HG03558 (cell line): ENCODE measurements around the gene AUTS2.

Source experiments
- ATAC-seq: cut with Tn5 transposase; IDR thresholded peaks from one replicate; pipeline ENCODE4 v1.9.1; 2021; ENCODE audit warnings: moderate number of reproducible peaks; ENCODE audit not compliant: unreplicated experiment; ENCODE audit errors: extremely low read depth

AUTS2 gene

DNA sequence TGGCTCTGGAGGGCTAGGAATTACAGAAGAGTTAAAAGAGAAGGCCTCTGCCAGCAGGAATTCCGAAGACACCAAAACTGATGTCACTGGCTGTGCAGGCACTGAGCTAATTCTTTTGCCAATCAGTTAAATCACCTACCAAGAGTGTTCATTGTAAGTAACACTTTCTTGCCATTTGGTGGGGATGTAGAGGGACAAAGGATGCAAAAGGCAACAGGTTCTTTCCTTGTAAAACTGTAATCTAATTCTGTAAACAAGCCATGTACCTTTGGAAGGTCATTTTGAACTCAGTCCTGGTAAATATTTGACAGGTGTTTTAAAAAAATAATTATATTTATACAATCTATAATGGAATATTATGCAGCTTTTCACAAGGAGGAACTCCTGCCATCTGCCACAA, 438.4 kb downstream of the AUTS2 start:
- no peak for ATAC-seq

DNA sequence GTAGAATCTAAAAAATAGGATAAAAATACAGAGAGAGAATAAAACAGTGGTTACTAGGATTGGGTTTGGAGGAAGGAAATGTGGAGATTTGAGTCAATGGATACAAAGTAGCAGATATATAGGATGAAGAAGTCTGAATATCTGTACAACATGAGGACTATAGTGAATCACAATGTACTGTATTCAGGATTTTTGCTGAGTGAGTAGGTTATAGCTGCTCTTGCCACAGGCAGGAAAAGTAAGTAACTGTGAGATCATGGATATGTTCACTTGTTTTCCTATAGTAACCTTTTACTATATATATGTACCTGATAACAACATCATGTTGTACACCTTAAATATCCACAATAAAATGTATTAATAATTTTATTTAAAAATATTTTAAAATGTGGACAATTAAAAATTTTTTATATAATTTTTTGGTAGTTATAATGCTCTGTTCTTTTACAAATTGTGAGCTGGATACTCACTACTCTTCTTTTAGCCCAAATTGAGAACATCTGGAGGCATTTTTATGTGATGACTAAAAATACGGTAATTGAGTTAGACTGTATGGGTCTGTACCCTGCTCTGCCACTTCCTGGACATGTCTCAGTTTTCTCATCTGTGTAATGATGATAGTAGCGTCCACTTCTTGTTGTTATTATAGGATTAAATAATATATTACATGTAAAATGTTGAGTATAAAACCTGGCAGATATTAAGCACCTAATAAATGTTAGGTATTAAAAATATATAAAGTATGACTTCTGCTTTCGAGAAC, 439.1 kb downstream of the AUTS2 start:
- ATAC-seq = no peak

DNA sequence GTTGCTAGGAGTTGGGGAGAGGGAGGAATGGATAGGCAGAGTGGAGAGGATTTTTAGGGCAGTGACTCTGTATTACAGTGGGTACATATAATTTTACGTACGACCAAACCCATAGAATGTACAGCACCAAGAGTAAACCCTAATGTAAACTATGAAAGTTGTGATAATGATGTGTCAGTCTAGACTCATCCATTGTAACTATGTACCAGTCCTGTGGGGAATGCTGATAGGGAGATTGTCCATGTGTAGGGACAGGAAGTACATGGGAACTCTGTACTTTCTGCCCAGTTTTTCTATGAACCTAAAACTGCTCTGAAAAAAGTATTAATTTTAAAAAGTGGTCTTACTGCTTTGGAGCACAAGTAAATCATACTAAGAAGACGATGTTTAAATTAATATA, 441.8 kb downstream of the AUTS2 start:
- no peak for ATAC-seq

DNA sequence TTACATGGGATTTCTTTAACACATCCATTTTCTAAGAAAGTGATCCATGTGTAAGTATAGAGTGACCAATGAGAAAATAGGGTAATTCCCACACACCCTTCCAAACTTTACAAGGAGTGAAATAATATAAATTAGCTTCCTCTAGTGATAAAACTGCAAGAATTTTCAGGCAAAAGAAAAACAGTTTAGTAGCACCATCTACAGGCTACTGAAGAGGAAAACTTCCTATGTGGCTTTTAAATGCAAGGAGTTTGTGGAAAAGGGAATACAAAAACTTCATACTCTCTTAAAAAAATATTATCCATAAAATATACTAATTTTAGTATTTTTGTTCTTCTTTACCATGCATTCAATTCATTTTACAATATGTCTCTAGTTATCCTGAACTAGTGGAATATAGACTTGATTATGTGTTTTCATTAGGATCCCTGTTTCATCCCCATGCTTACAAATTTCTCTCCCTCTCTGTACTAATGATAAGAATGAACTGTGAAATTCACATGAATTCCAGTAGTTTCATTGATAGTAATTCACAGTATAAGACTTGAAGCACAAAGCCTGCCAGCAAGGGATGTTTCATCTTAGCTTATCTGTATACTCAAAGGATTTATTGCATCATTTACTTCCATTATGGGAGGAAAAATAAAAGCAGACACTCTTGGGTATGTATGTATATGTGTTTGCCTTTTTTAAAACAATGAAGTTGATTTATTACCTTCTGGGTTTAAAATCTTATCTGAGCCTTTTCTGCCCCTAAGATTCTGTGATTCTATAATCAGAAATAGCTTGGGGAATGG, 442.9 kb downstream of the AUTS2 start:
- ATAC-seq = no peak

DNA sequence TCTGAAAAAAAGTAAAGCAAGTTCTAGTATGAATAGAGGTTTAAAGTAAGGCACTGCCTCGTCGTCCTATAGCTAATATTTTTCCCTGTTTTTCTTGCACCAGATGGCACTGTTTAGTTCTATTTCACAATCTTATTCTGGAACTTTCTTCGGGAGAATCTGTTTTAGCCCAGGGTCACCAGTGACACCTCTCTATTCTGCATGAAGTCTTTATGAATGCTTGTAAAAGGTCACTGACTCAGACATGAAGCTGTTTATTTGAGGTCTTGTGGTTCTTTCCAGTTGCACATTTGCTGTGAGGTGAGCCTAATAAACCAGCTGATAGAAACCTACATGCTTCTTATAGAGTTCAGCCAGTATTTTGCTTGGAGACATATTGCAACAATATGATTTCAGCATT, 444.3 kb downstream of the AUTS2 start:
- no peak for ATAC-seq

DNA sequence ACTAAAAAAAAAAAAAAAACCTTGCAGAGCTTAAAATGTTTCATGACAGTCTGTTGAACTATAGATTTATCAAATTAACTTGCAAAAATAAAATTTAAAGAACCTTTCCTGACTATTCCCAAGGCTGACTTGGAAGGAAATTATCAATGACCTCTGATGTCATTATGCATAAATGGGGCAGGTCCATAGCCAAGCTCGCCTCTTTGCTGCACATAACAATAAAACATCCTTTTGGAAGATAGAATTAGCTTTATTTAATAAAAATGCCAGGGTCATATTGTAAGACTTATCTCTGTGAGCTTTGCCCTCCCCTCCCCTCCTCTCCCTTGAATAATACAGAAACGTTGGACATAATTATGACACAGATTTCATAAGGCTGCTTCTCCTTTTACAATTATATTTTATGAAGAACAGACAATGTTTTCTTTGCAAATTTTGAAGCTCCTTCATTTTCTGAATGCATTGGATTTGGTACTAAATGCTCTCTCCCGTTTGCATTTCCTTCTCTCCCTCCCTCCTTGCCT, 444.8 kb downstream of the AUTS2 start:
- no peak for ATAC-seq

DNA sequence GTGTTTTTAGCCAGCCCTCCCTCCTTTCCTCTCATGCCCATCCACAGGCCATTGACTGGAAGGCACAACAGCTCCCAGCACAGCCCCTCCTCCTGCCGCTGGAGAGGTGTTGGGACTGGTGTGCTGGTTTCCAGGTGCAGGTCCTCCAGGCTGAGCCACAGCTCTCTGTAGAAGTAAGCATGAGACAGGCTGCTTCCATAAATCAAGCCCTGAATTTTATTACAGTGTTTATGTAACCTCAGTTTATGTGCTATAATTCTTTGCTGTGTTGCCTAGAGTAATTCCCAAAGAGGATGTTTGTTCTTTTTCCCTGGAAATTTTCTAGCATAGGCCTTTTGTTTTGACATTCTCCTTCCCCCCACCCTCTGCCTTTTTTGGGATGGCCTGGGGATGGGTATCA, 445.8 kb downstream of the AUTS2 start:
- ATAC-seq = no peak

DNA sequence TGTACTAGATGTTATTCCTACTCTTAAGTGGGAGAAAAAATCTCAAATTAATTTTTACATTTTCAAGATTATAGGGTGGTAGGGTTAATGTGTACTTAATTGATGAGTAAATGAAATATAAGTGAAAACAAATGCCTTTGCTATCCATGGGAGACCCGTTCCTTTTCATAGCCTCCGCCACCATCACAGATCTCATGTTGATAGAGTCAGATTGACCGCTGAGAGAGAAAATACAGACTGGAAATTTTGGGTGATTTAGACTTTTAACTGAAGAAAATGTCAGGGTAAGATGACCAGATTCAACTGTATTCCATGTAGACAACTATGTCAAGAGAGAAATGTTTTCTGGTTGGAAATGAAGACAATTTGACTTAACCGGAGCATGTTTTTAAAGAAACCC, 446.2 kb downstream of the AUTS2 start:
- ATAC-seq = no peak

DNA sequence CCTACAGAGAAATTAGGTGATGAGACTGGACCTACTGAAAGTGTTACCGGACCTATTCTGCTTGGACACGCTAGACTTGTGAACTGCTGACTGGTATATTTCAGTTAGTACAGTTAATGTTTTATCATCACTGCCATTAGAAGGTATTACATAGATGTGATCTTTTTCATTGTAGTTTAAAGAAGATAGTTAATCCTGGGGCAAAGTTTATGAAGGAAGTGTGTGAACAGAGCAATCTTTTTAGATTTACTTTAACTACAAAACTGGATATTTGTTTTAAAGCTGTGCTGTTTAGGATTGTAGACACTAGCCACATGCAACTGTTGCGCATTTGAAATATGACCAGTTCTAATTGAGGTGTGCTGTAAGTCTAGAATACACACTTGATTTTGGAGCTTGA, 446.7 kb downstream of the AUTS2 start:
- no peak for ATAC-seq

DNA sequence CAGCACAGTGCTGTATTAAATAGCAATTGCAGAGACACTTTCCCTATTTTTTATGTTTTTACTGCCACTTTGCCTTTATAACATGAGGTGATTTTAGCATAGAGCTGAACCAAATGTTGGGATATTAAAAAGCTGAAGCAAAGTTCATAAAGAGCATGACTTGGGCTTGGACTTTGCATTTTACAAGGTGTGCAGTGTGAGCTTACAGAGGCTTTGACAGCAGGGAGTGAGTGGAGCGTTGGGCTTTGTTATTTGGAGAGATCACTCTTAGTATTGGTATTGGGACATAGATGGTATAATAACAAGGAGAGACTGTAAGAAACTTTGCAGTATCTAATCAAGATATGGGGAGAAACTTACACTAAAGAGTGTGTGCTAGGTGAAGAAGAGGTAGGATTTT, 449.1 kb downstream of the AUTS2 start:
- no peak for ATAC-seq

DNA sequence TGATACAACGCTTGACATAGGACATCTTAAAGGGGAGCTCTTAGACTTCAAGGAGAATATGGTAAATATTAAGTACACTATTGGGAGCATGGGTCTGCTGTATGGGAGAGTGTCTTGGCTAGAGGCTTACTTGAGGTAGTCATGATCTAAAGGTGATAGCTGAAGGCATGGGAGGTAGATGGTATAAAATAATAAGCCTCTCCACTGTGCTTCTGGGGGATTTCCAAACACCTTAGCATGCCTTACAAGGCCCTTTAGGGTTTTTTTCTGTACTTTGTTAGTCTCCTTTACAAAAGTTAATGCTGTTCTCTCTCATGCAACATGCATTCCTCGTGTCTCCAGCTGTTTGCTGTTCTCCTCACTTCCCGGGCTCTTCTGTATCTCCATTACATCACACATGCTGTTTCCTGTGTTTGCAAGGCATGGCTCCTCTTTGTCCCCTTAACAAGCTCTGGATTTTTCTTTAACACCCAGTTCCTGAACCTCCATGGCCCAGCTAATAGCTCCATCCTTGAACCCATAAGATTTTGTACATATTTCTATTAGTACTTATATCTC, 449.7 kb downstream of the AUTS2 start:
- ATAC-seq = no peak

DNA sequence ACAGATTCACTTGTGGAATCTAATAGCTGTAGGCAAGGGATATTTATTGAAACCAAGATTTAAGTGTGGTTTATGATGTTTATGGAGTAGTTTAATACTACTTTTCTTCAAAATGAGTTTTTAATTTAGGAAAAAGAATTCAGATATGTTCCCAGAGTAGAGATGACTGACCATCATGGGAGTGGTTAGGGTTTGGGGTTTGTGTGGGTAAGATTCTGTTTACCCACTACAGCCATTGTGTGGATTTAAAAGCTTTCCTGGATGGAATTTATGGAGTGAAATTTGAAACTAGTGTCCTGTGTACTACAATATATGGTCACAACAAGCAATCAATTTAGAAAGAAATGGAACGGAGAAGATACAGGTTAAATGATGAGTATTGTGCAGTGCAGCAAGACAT, 453.5 kb downstream of the AUTS2 start:
- ATAC-seq = no peak

DNA sequence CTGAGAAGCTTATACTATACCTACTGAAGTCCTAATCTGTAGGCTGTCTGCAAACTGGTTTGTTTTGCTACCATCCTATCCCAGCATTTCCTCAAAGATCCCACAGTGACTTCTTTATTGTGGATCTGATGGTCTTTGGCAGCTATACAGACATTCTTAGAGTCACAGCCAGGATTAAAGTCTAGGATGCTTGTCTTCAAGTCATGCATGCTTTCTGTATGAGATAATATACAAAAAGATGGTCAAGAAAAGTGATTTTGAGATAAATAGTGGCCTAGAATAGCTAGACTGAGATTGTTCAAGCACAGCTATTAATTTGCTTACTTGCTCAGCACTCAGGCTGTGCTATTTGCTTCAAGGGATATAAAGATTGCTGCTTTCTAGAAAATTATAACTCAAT, 454.4 kb downstream of the AUTS2 start:
- ATAC-seq = no peak

DNA sequence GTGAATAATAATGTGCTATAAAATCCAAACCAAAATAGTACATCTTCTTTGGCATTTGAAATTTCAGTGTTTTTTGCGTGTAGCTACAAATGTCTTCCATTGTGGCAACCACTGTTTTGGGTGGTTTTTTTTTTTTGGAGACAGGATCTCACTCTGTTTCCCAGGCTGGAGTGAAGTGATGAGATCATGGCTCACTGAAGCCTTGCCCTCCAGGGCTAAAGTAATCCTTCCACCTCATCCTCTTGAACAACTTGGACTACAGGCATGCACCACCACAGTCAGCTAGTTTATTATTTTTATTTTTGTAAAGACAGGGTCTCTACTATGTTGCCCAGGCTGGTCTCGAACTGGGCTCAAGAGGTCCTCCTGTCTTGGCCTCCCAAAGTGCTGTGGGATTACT, 455.1 kb downstream of the AUTS2 start:
- no peak for ATAC-seq

DNA sequence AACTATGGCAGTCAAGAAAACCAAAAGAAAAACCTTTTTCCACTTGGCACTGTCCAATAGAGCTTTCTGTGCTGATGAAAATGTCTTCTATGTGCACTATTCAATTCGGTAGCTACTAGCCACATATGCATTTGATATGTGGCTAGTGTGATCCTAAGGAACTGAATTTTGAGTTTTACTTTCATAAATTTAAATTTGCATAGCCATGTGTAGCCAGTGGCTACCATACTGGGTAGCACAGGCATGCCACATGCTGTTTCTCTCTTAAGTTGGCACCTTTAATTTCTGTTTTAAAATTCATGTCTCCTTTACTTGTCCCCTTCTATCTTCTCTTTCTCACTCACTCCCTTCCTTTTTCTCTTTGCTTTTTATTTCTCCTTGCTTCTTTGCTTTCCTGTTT, 455.7 kb downstream of the AUTS2 start:
- no peak for ATAC-seq

DNA sequence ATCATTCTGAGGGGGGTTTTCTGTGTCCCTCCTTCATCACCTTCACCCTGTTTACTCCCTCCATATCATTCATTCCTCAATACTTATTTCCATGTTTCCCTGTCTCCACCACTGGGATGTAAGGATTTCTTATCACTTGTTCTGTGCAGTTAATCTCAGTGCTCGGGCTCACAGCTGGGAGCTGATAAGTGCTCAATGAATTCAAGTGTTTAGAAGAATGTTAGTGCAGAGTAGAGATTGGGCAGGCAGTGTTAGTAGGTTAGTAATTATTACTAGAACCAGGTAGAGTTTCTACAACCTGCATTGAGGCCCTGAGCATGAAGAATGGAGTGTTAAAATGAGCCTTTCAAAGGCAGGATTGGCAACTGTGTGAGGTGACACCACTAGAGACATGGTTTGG, 458.1 kb downstream of the AUTS2 start:
- ATAC-seq = no peak

DNA sequence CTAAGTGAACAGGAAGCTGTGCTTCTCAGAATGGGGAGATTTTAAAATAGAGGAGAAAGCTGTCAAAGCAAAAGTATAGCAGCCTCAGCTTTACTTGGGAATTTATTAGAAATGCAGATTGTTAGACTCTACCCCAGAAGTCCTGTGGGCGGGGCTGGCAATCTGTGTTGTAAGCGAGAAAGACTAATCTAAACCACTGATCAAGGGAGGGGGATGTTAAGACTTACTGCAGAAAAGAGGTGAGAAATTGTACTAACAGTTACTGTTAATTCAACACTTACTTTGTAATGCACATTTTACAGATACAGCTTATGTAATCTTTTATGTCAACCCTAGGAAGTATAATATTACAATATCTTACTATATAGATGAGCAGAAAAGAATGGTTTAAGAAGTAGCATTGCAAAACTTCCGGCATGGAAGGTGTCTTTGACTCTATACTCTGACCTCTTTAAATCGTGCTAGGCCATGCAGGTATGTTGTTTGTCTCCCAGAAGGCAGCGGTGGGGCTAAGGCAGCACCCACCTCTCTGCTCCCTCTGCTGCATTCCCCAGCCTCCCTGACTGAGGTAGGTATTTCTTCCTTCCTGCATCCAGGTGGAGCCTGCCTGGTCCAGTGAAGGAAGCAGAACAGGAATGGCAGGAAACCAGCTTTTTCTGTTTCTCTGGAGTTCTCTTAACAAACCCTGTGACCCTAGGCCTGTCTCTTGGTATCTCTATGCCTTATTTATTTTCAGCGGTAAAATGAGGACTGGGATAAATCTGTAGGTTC, 462.2 kb downstream of the AUTS2 start:
- ATAC-seq = no peak

DNA sequence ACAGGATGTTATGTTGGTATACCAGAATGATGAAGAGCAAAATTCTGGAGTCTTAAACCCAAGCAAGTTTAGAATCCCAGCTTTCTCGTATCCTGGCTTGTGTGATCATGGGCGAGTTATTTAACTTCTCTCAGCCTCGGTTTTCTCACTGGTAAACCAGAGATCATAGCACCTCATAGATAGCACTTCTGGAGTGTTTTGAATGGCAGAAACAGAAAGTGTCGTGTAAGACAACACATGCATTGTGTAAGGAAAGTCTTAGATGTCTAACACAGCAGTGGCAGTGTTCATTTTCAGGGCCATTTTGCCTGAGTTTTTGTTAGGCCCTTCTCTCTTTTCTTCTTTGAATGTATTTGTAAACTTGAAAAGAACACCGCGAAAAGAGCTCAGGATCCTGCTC, 465.1 kb downstream of the AUTS2 start:
- no peak for ATAC-seq

DNA sequence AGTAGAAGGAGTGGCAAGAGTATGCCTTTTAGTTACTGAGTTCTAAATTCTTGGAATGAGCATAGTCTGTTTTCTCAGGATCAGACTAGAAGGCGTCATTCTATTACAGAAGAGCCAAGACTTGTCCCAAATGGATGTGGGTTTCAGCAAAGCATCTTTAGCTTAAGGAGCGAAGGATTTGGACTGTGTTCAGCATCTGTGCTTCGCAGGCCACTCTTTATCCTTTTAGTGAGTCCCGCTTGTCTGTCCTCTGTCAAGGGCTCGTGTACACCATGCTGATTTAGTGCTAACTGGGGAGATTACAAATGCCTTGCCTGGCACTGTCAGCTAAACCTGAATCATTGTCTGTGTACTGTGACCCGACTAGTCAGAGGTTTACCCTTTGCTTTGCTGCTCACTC, 465.7 kb downstream of the AUTS2 start:
- no peak for ATAC-seq

DNA sequence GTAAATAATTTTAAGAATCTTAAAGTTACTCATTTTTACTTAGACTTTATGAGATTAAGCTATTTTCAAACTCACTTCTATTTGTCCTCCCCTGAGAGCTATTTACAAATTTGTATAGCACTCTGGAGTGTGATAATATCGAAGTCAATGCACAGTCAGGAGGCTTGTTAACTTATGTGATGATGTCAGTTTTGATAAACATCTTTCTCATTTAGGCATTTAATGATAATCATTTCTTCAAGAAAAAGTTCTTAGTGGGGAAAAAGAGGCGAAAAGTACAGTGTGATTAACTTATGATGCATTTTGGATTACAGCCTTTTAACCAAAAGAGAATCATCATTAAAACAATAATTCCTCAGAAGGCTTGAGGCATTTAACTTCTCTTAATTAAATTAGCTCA, 468.6 kb downstream of the AUTS2 start:
- no peak for ATAC-seq

DNA sequence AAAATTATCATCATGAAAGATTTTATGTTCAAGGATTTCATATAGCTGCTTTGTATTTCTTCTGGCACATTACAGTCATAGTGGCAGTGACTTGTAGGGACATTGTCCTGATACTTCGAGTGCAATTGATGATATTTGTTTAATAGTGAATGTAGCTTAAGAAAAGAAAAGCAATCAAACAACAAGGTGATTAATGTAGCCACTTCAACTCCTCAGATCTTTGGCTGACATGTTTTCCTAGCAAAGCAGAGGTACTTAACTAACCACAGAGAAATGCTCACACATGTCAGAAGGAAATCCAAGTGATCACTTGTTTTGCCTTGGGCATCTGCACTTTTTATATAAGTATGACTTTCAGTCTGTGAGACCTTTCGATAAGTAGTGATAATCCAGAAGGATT, 470.3 kb downstream of the AUTS2 start:
- ATAC-seq = no peak
